Breast epithelium (tissue), 4 donors: Measurements from ENCODE around the gene PSMD5. TPM values are rescaled to one million over a fixed set of nuclear protein-coding genes. Genes with fewer than 3 reads are reported as not detected.

Experiments used
- DNase-seq, 2 donors: peaks; one replicate each; pipeline ENCODE4 v3.0.0-alpha.2; 2019; ENCODE audit warnings: low spot score in 2 of 2
- H3K27ac ChIP-seq, 2 donors: fragments of 200-600 bp; sonication (generic) in 1 of 2; one replicate each; pipeline ENCODE4 v1.5.1; 2016 to 2019; ENCODE audit warnings: mild to moderate bottlenecking in 1 of 2
- H3K27me3 ChIP-seq, 2 donors: fragments of 200-600 bp; sonication (generic) in 1 of 2; one replicate each; pipeline versions ENCODE4 v1.5.1 to v1.6.0; 2017 to 2019; ENCODE audit warnings: control low read depth in 1 of 2, mild to moderate bottlenecking in 1 of 2
- H3K36me3 ChIP-seq: fragments of 200-600 bp; one replicate; pipeline ENCODE4 v1.5.1; 2019
- H3K4me1 ChIP-seq, 2 donors: fragments of 200-600 bp; sonication (generic); one replicate each; pipeline ENCODE4 v1.5.1; 2016 to 2019; ENCODE audit warnings: control low read depth in 1 of 2
- H3K4me3 ChIP-seq, 3 donors: fragments of 200-600 bp; sonication (generic); 1 replicate in 2 of 3; 2 replicates in 1 of 3; pipeline ENCODE4 v1.5.1; 2016 to 2019; ENCODE audit warnings: mild to moderate bottlenecking in 3 of 3, moderate library complexity in 2 of 3
- H3K9me3 ChIP-seq, 2 donors: fragments of 200-600 bp; sonication (generic) in 1 of 2; one replicate each; pipeline ENCODE4 v1.5.1; 2016 to 2019; ENCODE audit warnings: control low read depth in 1 of 2
- POLR2A ChIP-seq: fragments of 450-650 bp; IDR thresholded peaks from one replicate; pipeline ENCODE4 v1.6.1; 2016; ENCODE audit warnings: antibody characterized with exemption, mild to moderate bottlenecking, moderate library complexity
- POLR2AphosphoS5 ChIP-seq, 3 donors: sonication (generic); formaldehyde crosslinking; IDR thresholded peaks; one replicate each; pipeline ENCODE4 v1.6.1; 2017; ENCODE audit warnings: antibody characterized with exemption in 3 of 3
- intact Hi-C: fragments of 100-400 bp; cut with DNase I; formaldehyde crosslinking; loops from one replicate; pipeline ENCODE4 v1.15.1; 2023; ENCODE audit warnings: low total_unique reads
- total RNA-seq, 3 donors: library from RNA; depleted of rRNA; stranded (reverse); fragments of >200 nt; gene quantifications; one replicate each; pipeline ENCODE4 v1.1.0, GENCODE V29; 2016
- TF ChIP-seq, protein P1 (sequence below), 3 donors: fragments of 450-650 bp; IDR thresholded peaks; one replicate each; pipeline ENCODE4 v1.5.1; 2016 to 2017; ENCODE audit warnings: antibody characterized with exemption in 3 of 3, mild to moderate bottlenecking in 3 of 3, moderate library complexity in 3 of 3

Gene PSMD5
- total RNA-seq, 3 donors from 2014 or later: 48.3 to 54.1 (median 50.3) TPM

- no peak for DNase-seq
- no peaks in the 10 kb centered on the region for H3K36me3 ChIP-seq
- H3K4me1 ChIP-seq: no peaks in the 10 kb centered on the region
- peak overlapping the region in 1 of 2 donors; percentile 41 for H3K27ac ChIP-seq
- no peak overlapping the region for H3K4me3 ChIP-seq
- H3K27me3 ChIP-seq: no peaks in the 10 kb centered on the region
- TF ChIP-seq, protein P1, sequence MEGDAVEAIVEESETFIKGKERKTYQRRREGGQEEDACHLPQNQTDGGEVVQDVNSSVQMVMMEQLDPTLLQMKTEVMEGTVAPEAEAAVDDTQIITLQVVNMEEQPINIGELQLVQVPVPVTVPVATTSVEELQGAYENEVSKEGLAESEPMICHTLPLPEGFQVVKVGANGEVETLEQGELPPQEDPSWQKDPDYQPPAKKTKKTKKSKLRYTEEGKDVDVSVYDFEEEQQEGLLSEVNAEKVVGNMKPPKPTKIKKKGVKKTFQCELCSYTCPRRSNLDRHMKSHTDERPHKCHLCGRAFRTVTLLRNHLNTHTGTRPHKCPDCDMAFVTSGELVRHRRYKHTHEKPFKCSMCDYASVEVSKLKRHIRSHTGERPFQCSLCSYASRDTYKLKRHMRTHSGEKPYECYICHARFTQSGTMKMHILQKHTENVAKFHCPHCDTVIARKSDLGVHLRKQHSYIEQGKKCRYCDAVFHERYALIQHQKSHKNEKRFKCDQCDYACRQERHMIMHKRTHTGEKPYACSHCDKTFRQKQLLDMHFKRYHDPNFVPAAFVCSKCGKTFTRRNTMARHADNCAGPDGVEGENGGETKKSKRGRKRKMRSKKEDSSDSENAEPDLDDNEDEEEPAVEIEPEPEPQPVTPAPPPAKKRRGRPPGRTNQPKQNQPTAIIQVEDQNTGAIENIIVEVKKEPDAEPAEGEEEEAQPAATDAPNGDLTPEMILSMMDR (IDR thresholded peaks at IDR 0.05): no peak
- TF ChIP-seq POLR2AphosphoS5 (IDR thresholded peaks at IDR 0.05) (no peak), POLR2A (no peak)
- H3K9me3 ChIP-seq: no peaks in the 10 kb centered on the region
- intact Hi-C loops: no loop called here
Measured at GRCh38 chr9:120865809-120866208, 23.1 kb upstream of the PSMD5 start.

DNA sequence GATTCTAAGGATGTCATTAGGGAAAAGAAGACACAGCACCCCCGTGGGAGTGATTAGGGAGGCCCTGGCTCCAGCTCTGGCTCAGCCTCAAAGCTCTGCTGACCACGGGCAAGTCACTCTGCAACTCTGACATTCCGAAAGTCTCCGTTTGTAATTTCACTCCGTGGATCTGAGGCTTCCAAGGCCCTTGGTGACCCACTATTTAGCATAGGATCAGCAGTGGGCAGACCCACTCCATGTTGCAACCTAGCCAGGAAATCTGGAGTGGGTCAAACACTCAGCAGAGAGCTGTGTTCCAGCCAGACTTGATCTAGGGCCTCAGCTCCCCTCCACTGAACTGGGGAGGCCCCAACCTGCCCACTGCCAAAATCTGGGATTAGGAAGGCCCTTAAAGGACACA is 22.5 kb upstream of the PSMD5 start:
- no peaks in the 10 kb centered on the region for H3K27me3 ChIP-seq
- H3K9me3 ChIP-seq: no peaks in the 10 kb centered on the region
- intact Hi-C loops: no loop called here
- H3K36me3 ChIP-seq: no peaks in the 10 kb centered on the region
- peak overlapping the region in 1 of 2 donors; percentile 41 for H3K27ac ChIP-seq
- DNase-seq: no peak
- no peak overlapping the region for H3K4me3 ChIP-seq
- no peaks in the 10 kb centered on the region for H3K4me1 ChIP-seq
- no peak for TF ChIP-seq POLR2AphosphoS5 (IDR thresholded peaks at IDR 0.05)
- TF ChIP-seq, protein P1 (IDR thresholded peaks at IDR 0.05): no peak
- no peak for TF ChIP-seq POLR2A

GRCh38 chr9:120864719-120865118 is 22.0 kb upstream of the PSMD5 start:
- H3K9me3 ChIP-seq: no peaks in the 10 kb centered on the region
- H3K27ac ChIP-seq: no peak overlapping the region
- no peaks in the 10 kb centered on the region for H3K36me3 ChIP-seq
- intact Hi-C loops: no loop called here
- DNase-seq: no peak
- H3K27me3 ChIP-seq: no peaks in the 10 kb centered on the region
- no peaks in the 10 kb centered on the region for H3K4me1 ChIP-seq
- H3K4me3 ChIP-seq: no peak overlapping the region
- TF ChIP-seq, protein P1 (IDR thresholded peaks at IDR 0.05): no peak
- TF ChIP-seq POLR2A (no peak), POLR2AphosphoS5 (IDR thresholded peaks at IDR 0.05) (no peak)

DNA sequence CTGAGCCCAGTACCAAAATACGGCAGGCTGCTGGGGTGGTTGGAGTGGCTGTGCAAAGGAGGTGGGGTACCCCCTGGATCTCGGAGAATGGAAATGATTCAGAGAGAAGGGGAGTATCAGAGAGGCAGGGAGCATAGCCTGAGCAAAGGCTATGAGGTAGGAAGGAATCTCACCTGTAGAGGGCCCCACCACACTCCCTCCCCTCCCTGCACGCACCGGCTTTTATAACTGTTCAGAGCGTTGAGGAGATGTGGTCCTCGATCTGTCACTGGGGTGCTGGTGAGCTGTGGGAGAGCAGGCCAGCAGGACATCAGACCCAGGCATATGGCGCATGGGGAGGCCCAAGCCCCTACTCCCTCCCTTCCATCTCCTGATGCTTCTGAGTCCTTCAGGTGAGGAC is 21.1 kb upstream of the PSMD5 start:
- no peaks in the 10 kb centered on the region for H3K36me3 ChIP-seq
- H3K27ac ChIP-seq: no peak overlapping the region
- H3K4me1 ChIP-seq: no peaks in the 10 kb centered on the region
- H3K9me3 ChIP-seq: no peaks in the 10 kb centered on the region
- H3K4me3 ChIP-seq: no peak overlapping the region
- TF ChIP-seq POLR2A (no peak), POLR2AphosphoS5 (IDR thresholded peaks at IDR 0.05) (no peak)
- TF ChIP-seq, protein P1 (IDR thresholded peaks at IDR 0.05): no peak
- intact Hi-C loops: no loop called here
- H3K27me3 ChIP-seq: no peaks in the 10 kb centered on the region
- no peak for DNase-seq

DNA sequence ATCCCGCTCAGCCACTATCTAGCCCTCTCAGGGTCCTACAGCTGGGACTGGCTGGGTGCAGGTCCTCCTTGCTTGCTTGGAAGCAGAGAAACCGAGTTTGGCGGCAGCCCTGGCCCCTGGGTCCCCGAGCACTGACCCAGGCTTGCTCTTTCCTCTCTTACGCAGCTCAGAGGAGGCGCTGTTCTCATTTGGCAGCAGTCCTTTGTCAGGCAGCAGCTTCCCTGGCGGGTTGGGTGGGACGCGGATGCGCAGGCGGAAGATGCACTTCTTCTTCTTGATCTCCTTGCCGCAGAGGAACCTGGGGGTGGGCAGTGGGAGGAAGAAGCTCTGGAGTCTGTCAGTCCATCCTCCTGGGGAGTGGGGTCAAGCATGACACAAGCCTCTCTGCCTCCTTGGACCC is 19.7 kb upstream of the PSMD5 start:
- H3K36me3 ChIP-seq: no peaks in the 10 kb centered on the region

More for the DNA sequence above, 19.7 kb upstream of the PSMD5 start:
- TF ChIP-seq POLR2A: no peak
- TF ChIP-seq, protein P1 (IDR thresholded peaks at IDR 0.05): no peak
- no peak for TF ChIP-seq POLR2AphosphoS5 (IDR thresholded peaks at IDR 0.05)
- Histone ChIP-seq H3K27ac (no peak overlapping the region), H3K4me1 (no peaks in the 10 kb centered on the region), H3K4me3 (no peak overlapping the region), H3K9me3 (no peaks in the 10 kb centered on the region), H3K27me3 (no peaks in the 10 kb centered on the region)
- intact Hi-C loops: no loop called here
- no peak for DNase-seq
